ENCODE measurements around the gene HDAC8.
"Not testable (repeated sequence)": the region's sequence is repeated elsewhere in the genome, so short reads cannot be mapped to it uniquely, and the experiment has no call there.

The HDAC8 gene

GRCh38 chrX:72371405-72371804 is 201.2 kb downstream of the HDAC8 start:
- no peak for DNase-seq

GRCh38 chrX:72368796-72369195 is 203.8 kb downstream of the HDAC8 start:
- DNase-seq: no peak

DNA sequence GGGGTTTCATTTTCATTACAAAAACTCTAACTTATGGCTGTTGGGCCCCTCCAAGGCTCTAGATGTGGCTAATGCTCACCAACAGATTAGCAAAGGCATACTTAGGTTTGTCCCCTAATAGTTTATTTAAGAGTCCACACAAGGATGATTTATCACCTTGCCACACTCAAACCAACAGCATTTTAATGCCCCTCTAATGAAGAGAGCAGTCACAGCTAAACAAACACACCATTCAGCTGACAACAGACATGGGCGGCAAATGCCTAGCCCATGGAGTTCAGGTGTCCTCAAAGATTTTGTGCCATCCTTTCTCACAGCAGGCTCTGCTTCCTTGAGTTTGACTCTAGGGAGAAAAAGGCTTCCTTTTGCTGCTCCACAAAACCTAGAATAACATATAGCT is 205.1 kb downstream of the HDAC8 start:
- DNase-seq: no peak

- DNase-seq: no peak
Observed at GRCh38 chrX:72366701-72367454, 205.8 kb downstream of the HDAC8 start.

- no peak for DNase-seq
Observed at GRCh38 chrX:72366178-72366577, 206.5 kb downstream of the HDAC8 start.

DNA sequence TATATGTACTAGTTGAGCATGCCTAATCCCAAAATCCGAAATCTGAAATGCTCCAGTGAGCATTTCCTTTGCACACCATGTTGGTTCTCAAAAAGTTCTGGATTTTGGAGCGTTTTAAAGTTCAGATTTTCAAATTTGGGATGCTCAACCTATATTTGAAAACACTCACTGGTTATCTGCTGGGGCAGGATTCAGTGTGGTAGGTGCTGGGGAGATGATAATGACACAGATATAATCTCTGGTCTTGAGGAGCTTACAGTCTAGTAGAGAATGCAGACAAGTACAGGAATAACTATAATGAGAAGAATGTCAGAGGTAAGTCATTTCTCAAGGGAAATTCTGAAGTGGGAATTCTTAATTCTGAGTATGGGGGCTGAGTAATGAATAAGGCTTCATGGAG is 207.5 kb downstream of the HDAC8 start:
- DNase-seq: no peak

- DNase-seq: no peak
Observed at GRCh38 chrX:72360326-72360725, 212.3 kb downstream of the HDAC8 start.

DNA sequence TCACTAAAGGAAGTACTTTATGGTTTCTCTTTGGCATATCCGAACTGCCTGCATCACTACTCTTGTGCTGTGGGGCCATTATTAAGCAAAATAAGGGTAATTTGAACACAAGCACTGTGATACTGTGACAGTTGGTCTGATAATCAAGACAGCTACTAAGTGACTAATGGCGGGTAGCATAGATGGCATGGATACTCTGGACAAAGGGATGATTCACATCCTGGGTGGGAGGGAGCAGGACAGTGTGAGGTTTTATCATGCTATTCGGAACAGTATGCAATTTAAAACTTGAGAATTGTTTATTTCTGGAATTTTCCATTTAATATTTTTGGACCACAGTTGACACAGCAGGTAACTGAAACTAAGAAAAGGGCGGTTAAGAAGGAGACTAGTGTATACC is 214.3 kb downstream of the HDAC8 start:
- DNase-seq: no peak

- DNase-seq: no peak
Observed at GRCh38 chrX:72352786-72353185, 219.9 kb downstream of the HDAC8 start.

DNA sequence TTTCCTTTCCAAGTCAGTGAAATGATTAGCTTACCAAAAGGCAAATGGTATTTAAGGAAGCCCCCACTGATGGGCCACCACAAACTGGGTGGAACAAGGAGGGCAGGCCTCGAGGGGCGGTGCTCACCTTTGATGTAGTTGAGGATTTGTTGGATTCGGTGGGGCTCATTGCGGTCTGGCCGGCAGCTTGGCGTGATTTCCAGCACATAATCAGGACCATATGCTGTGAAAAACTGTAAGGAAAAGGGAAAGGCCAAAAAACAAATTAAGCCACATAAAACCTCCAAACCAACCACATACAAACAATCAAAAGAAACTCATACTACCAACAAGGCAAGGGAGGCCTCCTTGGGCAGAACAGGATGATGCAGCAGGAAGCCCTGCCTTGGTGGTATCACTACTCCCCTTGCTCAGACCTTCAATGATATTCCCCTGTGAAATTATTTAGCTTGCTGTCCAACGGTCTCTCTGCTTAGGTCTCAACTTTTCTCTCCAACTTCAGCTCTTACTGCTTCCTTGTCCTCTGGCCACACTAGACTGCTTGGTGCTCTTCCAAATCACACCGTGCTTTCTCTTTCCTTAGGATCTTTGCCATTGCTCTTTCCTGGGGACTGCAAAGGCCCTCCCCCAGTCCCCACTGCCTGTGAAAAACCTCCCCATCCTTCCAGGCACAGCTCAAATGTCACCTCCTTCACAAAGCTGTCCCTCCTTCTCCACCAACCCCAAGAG is 220.9 kb downstream of the HDAC8 start:
- no peak for DNase-seq

DNA sequence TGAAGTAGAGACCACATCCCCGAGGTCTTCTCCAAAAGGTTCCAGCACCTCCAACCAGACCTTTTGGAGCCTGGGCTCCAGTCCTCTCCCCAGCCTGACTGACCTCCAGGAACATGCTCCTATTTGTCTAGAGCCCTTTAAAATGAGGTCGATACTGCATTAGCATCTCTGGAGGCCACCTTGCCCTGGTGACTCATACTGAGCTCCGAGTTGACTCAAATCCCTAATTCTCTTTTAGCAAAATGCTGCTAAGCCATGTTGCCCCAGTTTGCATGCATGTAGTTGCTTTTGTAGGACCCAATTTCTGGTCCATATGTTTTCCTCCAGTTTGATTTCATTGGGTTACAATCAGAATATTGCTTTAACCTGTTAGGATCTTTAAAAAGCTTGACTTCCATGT is 223.5 kb downstream of the HDAC8 start:
- no peak for DNase-seq

DNA sequence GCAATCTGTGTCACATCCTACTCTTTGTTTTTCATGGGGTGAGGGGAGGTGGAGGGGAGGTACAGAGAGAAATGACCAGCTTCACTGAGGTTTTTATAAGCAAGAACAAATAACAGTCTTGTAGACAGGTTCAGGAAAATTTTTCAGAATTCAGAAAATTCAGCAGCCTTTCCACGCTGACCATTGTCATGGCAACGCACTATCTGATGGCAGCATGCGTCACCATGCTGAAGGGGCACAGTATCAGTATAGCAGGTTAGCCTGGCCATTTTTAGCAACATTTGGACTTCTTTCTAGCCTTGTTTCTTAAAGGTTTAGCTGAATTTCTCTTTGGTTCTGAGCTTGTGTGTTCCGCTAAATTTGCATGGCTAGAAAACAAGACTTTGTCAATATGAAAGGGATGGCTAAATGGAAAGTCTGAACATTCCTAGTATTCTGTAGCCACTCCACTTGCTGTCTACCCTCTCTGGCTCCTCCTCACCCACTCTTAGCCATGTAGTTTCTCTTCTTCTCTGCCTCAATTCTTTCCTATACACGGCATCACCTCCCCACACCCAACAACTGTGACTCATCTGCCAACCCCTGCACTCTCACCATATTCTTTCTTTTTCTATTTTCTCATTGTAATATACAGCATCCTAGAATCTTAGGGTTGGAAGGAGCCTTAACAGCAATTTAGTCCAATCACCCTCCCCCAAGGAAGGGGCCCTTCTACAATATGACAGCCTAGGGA is 224.2 kb downstream of the HDAC8 start:
- no peak for DNase-seq

DNA sequence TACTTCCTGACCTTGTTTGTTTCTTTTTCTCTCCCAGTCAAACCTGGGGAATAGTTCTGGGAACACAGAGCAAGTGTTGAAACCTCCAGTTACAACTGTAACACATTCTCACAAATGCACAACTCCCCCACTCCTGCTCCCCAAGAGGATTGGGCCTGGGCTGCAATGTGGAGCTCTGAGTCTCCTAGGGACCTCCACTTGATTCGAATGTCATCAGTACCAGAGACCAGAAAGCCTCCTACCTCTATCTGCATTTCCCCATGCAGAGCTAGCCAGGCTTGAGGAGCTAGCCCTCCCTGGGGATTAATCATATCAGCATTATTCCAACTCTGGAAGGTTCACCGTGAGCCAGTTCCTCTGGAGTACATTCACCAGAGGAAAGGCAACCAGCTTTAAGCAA is 225.3 kb downstream of the HDAC8 start:
- DNase-seq: no peak

DNA sequence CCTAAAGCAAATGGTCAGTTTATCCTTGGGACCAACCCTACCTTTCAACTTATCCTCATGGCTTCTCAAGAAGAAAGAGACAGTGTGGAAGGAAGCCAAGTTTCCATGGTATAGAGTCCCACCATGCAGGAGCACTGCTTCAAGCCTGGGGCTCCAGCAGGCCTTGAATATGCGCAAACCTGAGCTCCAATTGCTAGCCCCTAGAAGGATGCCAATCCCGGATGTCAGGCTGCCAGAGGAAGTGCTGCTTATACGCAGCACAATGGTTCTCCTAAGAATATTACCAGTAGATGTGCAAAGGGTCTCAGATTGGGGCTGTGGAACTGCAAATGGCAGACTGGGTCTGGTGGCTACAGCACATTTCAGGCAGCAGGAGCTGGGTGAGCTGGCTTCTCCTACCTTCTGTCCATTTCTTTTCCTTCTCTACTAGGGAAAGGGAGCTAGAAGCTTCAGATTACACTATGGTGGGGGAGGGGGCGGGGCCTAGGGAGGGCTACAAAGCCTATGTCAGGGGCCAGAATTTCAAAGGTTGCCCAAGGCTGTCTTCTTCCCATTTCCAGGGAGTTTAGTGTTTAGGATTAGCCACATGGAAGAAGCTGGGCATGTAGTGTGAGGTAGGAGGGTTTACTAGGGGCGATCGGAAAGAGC is 226.2 kb downstream of the HDAC8 start:
- DNase-seq: no peak

- no peak for DNase-seq
Observed at GRCh38 chrX:72340626-72341025, 232.0 kb downstream of the HDAC8 start.

DNA sequence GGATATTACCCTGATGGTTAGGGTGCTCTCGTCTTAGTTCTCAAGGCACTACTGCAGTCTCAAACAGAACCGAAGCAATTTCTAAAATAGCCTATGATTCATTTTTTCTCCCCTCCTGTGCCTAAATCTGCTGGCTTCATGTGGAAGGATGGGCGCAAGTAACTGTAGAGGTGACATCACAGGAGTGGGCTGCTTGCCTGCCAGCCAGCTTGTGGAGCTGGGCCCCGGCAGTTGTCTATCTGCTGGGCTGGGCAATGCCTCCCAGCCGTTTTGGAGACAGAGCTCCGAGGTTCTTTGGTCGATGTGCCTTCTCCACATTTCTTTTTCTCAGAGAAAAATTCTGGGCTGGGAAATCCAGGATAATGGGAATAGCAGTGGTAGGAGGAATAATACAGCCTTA is 232.6 kb downstream of the HDAC8 start:
- no peak for DNase-seq

GRCh38 chrX:72330131-72330530 is 242.5 kb downstream of the HDAC8 start:
- no peak for DNase-seq

DNA sequence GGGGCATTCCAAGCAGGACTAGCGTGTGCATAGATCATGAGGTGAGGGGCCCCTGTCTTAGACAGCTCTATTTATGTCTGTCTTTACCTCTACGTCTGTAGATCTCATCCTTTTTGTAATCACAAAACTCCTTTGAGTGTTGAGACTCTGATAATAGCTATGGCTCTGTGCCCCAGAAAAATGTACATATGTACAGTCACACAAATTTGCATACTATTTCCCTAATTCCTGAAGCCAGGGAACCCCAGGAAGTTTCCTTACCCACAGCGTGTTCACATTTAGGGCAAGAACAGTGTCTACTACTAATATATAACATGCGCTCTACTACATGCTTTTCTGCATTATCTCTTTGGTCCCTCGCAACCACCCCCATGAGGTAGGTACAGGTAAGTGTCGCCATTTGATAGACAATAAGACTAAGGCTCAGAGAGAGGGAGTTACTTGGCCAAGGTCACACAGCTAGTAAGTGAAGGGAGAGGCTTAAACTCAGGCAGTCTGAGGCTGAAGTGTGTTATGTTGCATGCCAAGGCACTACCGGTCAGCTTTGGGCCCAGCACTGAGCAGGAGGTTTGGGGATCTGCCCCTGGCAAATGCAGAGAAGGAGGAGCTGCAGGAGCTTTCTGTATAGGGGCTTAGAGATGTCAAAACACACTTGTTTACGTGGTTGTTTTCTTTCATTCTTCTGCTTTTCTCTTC is 245.9 kb downstream of the HDAC8 start:
- DNase-seq: no peak

DNA sequence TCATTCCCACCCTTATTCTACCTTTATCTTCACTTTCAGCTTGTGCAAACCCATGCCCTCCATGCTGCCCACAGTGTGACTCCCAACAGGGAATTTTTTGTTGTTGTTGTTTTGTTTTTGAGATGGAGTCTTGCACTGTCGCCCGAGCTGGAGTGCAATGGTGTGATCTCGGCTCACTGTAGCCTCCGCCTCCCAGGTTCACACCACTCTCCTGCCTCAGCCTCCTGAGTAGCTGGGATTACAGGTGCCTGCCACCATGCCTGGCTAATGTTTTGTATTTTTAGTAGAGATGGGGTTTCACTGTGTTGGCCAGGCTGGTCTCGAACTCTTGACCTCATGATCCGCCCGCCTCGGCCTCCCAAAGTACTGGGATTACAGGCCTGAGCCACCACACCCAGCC is 253.0 kb downstream of the HDAC8 start:
- DNase-seq: not testable (repeated sequence)

- no peak for DNase-seq
Observed at GRCh38 chrX:72317139-72317538, 255.5 kb downstream of the HDAC8 start.

DNA sequence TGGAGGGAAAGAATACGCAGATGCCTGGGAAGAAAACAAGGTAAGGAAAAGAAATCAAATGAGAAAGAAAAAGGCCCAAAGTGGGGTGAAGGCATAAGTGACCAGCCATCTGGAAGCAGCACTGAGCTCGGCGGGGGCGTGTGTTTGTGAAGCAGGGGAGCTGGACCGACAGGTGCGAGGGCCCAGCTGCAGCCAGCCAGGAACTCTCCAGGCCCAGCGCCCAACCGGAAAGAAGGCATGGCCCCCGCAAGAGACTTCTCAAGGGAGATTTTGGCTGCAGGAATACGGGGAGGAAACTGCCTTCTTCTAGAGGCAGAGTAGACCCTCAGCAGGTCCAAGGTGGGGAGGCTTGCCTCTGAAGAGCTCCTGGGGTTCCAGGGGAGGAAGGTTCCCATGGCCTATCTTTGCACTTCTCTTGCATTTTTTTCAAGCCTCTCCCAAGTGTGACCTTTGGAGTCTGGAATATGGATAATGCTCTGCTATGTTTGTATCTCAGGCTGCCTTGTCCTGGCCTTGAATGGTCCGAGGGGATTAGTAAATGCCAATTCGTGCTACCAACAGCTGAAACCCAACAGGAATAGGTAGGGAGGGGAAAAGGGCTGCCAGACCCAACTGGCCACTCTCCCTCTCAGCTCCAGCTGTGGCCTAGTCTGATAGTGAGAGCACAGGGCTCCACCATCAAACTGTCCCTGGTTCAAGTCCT is 256.1 kb downstream of the HDAC8 start:
- no peak for DNase-seq

DNA sequence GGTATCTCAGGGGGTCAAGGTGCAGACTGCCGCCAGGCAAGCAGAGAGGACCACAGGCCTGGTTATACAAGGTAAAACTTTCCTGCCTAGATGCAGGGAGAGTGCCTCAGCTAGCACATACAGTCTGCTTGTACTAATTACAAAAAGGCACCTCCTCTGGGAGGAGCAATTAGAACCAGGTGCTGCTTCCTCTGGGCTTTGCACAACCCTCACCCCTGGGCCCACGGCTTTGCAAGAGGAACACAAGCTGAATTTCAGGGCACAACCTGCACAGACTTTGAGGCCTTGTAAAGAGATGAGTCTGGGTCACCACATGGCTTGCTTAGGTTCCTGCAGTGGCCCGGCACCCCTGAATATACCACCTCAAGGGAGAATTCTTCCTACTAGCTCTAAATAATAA is 257.8 kb downstream of the HDAC8 start:
- DNase-seq: no peak
